ENCODE results near the gene LPP.

Gene LPP

GRCh38 chr3:188227442-188227841 lies 73.5 kb downstream of the LPP start:
- DNase-seq: no peak

- no peak for DNase-seq
These were observed 75.2 kb downstream of the LPP start for GRCh38 chr3:188229177-188229576.

GRCh38 chr3:188229726-188230125 lies 75.8 kb downstream of the LPP start:
- no peak for DNase-seq

- DNase-seq: no peak
These were observed 77.0 kb downstream of the LPP start for GRCh38 chr3:188230962-188231361.

GRCh38 chr3:188231456-188231855 lies 77.5 kb downstream of the LPP start:
- no peak for DNase-seq

GRCh38 chr3:188232656-188233055 lies 78.7 kb downstream of the LPP start:
- no peak for DNase-seq

- DNase-seq: no peak
These were observed 79.4 kb downstream of the LPP start for GRCh38 chr3:188233320-188233719.

GRCh38 chr3:188234132-188234531 lies 80.2 kb downstream of the LPP start:
- no peak for DNase-seq

- no peak for DNase-seq
These were observed 82.3 kb downstream of the LPP start for GRCh38 chr3:188236271-188236670.

GRCh38 chr3:188239035-188239434 lies 85.1 kb downstream of the LPP start:
- no peak for DNase-seq

- DNase-seq: no peak
These were observed 85.6 kb downstream of the LPP start for GRCh38 chr3:188239577-188239976.

- DNase-seq: no peak
These were observed 86.4 kb downstream of the LPP start for GRCh38 chr3:188240189-188240981.

GRCh38 chr3:188241072-188241471 lies 87.1 kb downstream of the LPP start:
- DNase-seq: no peak

- DNase-seq: no peak
These were observed 87.9 kb downstream of the LPP start for GRCh38 chr3:188241883-188242282.

- DNase-seq: no peak
These were observed 88.6 kb downstream of the LPP start for GRCh38 chr3:188242436-188243123.

GRCh38 chr3:188243124-188243795 lies 89.3 kb downstream of the LPP start:
- no peak for DNase-seq

- no peak for DNase-seq
These were observed 90.5 kb downstream of the LPP start for GRCh38 chr3:188244395-188244861.

- DNase-seq: no peak
These were observed 92.9 kb downstream of the LPP start for GRCh38 chr3:188246905-188247304.

GRCh38 chr3:188248036-188248561 lies 94.1 kb downstream of the LPP start:
- no peak for DNase-seq

GRCh38 chr3:188253123-188253793 lies 99.3 kb downstream of the LPP start:
- no peak for DNase-seq

GRCh38 chr3:188253800-188254452 lies 100.0 kb downstream of the LPP start:
- DNase-seq: no peak

GRCh38 chr3:188254520-188255070 lies 100.6 kb downstream of the LPP start:
- DNase-seq: no peak

Measured in activated CD4-positive, CD25-positive, alpha-beta regulatory T cell treated with anti-CD3 and anti-CD28 coated beads, Interleukin-2, amount 50 U/mL, for 72 hours (primary cell).